ENCODE measurements around the gene MRPL49. TPM values are rescaled to one million over a fixed set of nuclear protein-coding genes. Genes with fewer than 3 reads are reported as not detected.

Gene MRPL49
- total and polyA plus RNA-seq, 9 of the 15 experiments (the other 6 are each of a cell fraction or from before 2014, with no cell fraction given), result 74.3 to 132 (median 91.2) TPM

GRCh38 chr11:65084598-65085375 is 37.3 kb upstream of the MRPL49 start (continued):
- 0 out of 2 replicates have a peak, but pooled peaks have one; percentile 43 for TF ChIP-seq KAT7 (CRISPR knock-in tag; IDR thresholded peaks at IDR 0.05; ENCODE audit: borderline replicate concordance)
- no peak for TF ChIP-seq HOMEZ (CRISPR knock-in tag; IDR thresholded peaks at IDR 0.05)
- TF ChIP-seq ZNF124 (CRISPR knock-in tag; IDR thresholded peaks at IDR 0.05), result no peak
- no peak for TF ChIP-seq ETS1 (conservative IDR thresholded peaks at IDR 0.05; ENCODE audit: control insufficient read depth, low read depth, low read length)
- no peak for TF ChIP-seq ZNF778 (CRISPR knock-in tag; IDR thresholded peaks at IDR 0.05)

GRCh38 chr11:65085446-65085845 is 36.7 kb upstream of the MRPL49 start:
- Histone ChIP-seq H3K27ac (ENCODE audit: extremely low read depth, low read depth, low read length) (0 out of 3 replicates have a peak overlapping the region, but pooled peaks have one; percentile 90), H4K20me1 (replicated peaks; ENCODE audit: control insufficient read depth, insufficient read depth, low read length) (no peaks in the 10 kb centered on the region; the same call in 1 of the 2 replicates), H3K27me3 (ENCODE audit: control insufficient read depth in 2 of 2, insufficient read depth in 2 of 2, low read length in 2 of 2) (no peaks in the 10 kb centered on the region; a peak in 1 of 5 replicates), H3K79me2 (ENCODE audit: control insufficient read depth, insufficient read depth, low read length) (peaks cover 48% of the 10 kb centered on the region), H3K9me3 (replicated peaks; ENCODE audit: control insufficient read depth, insufficient read depth, low read depth, low read length) (no peaks in the 10 kb centered on the region), H2AFZ (ENCODE audit: low read depth, low read length) (no peak overlapping the region), H3K36me3 (ENCODE audit: control insufficient read depth, insufficient read depth, low read length) (peaks cover 73% of the 10 kb centered on the region), H3K4me2 (ENCODE audit: insufficient read depth, low read length) (peak overlapping the region; percentile 98; the same call in 1 of the 2 replicates), H3K4me3 (no peak overlapping the region; the same call in 1 of the 2 replicates), H3K9ac (ENCODE audit: insufficient read depth in 1 of 2, low read depth in 2 of 2, low read length in 2 of 2) (peak overlapping the region; percentile 96; a peak in 2 of 4 replicates), H3K9me1 (ENCODE audit: control insufficient read depth, insufficient read depth, low read length) (no peaks in the 10 kb centered on the region), H3K4me1 (replicated peaks in 1 of 2; ENCODE audit: control insufficient read depth in 2 of 2, insufficient read depth in 2 of 2, low read length in 2 of 2) (peaks cover 13 to 20% of the 10 kb centered on the region in 2 experiments)
- TF ChIP-seq SPI1 (IDR thresholded peaks at IDR 0.05; ENCODE audit: borderline replicate concordance, low read depth, low read length) (0 out of 2 replicates have a peak, but pooled peaks have one; percentile 9), ZNF75A (CRISPR knock-in tag; IDR thresholded peaks at IDR 0.05) (no peak)
- DNase-seq (ENCODE audit: extremely low read depth in 1 of 4, low spot score in 3 of 4), result no peak
- in situ Hi-C loops (cut with MboI) (no loop called here), intact Hi-C loops (cut with micrococcal nuclease) (no loop called here)
- peak; percentile 65 for FAIRE-seq
- 89% methylated on average over 4 of the region's 4 CpGs for WGBS (ENCODE audit: insufficient coverage, low coverage, missing lambda C conversion rate)
- BruUV-seq (replicated peaks), result no TSS peak
- CTCF ChIA-PET (ENCODE audit: low intra/inter-chr PET ratio), result no interaction called here
- POLR2A ChIA-PET, result interaction anchor here (0.6 to 1.5 kb wide), 14 partner anchors 9 to 393 kb away, joined by 3 to 7 read pairs (median 4); partner anchors contain the start of genes TM7SF2 and ZNHIT2
- ATAC-seq, result no peak
